B cell (primary cell): ENCODE measurements around the gene LPCAT1. TPM values are rescaled to one million over a fixed set of nuclear protein-coding genes. Genes with fewer than 3 reads are reported as not detected.

Source experiments
- ATAC-seq: fragments of 200-7000 bp; cut with Tn5 transposase; one replicate; pipeline ENCODE4 v1.10.0; 2021; ENCODE audit warnings: low read depth, mild to moderate bottlenecking, moderate number of reproducible peaks, moderate library complexity
- CTCF ChIA-PET: fragments of 350-600 bp; sonication (Branson Sonifier 250); formaldehyde crosslinking; loops from one replicate; lab custom pipeline; 2021; ENCODE audit warnings: antibody characterized with exemption, inconsistent platforms; lab: Charles Lee
- POLR2A ChIA-PET: fragments of 350-600 bp; sonication (Branson Sonifier 250); formaldehyde crosslinking; loops from one replicate; lab custom pipeline; 2021; ENCODE audit warnings: antibody characterized with exemption; lab: Charles Lee
- DNase-seq: peaks from one replicate; pipeline ENCODE4 v3.0.0; 2013
- H2AFZ ChIP-seq: 2 replicates; pipeline ENCODE4 v1.6.1; 2012; ENCODE audit warnings: mild to moderate bottlenecking, low read depth, low read length; ENCODE audit not compliant: insufficient read depth, poor library complexity, severe bottlenecking
- H3K27ac ChIP-seq, 2 donors: 1 replicate in 1 of 2; 2 replicates in 1 of 2; pipeline ENCODE4 v1.5.1; 2012 to 2013; ENCODE audit warnings: low read length in 2 of 2, mild to moderate bottlenecking in 2 of 2, moderate library complexity in 1 of 2
- H3K27me3 ChIP-seq, 4 experiments: fragments of 200-600 bp in 1 of 4; sonication (generic) in 1 of 4; replicated peaks in 1 of 4; 1 replicate in 2 of 4; 2 replicates in 2 of 4; pipeline versions ENCODE4 v1.6.1 to v1.7.0; 2013 to 2016; ENCODE audit warnings: low read length in 3 of 4, mild to moderate bottlenecking in 2 of 4, mixed read lengths in 1 of 4, moderate library complexity in 1 of 4; ENCODE audit not compliant: insufficient read depth in 4 of 4, control insufficient read depth in 3 of 4; ENCODE audit errors: control extremely low read depth in 1 of 4
- H3K36me3 ChIP-seq, 2 experiments: replicated peaks in 1 of 2; 1 replicate in 1 of 2; 2 replicates in 1 of 2; pipeline versions ENCODE4 v1.6.1 to v1.7.1; 2013; ENCODE audit warnings: low read length in 1 of 2; ENCODE audit not compliant: insufficient read depth in 2 of 2, control insufficient read depth in 1 of 2; ENCODE audit errors: control extremely low read depth in 1 of 2, extremely low read depth in 1 of 2
- H3K4me1 ChIP-seq, 2 donors: fragments of 200-600 bp in 1 of 2; sonication (generic) in 1 of 2; 1 replicate in 1 of 2; 2 replicates in 1 of 2; pipeline versions ENCODE4 v1.5.1 to v1.6.1; 2013 to 2017; ENCODE audit warnings: low read length in 2 of 2; ENCODE audit not compliant: control insufficient read depth in 2 of 2, insufficient read depth in 2 of 2
- H3K4me2 ChIP-seq: replicated peaks from 2 replicates; pipeline ENCODE3; 2012; ENCODE audit warnings: mild to moderate bottlenecking, low read depth, low read length; ENCODE audit not compliant: poor library complexity, severe bottlenecking
- H3K4me3 ChIP-seq, 5 experiments: fragments of 200-600 bp in 1 of 5; sonication (generic) in 1 of 5; 1 replicate in 3 of 5; 2 replicates in 2 of 5; pipeline versions ENCODE4 v1.5.1 to v1.7.0; 2011 to 2016; ENCODE audit warnings: low read length in 4 of 5, mild to moderate bottlenecking in 4 of 5, low read depth in 2 of 5, control low read depth in 1 of 5, moderate library complexity in 1 of 5; ENCODE audit not compliant: insufficient read depth in 1 of 5; ENCODE audit errors: control extremely low read depth in 1 of 5, extremely low read depth in 1 of 5
- H3K79me2 ChIP-seq: fragments of 200-600 bp; sonication (generic); one replicate; pipeline ENCODE4 v1.6.0; 2016; ENCODE audit warnings: low read length; ENCODE audit not compliant: control insufficient read depth, insufficient read depth
- H3K9ac ChIP-seq: fragments of 200-600 bp; sonication (generic); 2 replicates; pipeline ENCODE4 v1.6.1; 2017; ENCODE audit warnings: mild to moderate bottlenecking, low read length, moderate library complexity
- H3K9me3 ChIP-seq, 3 donors: one replicate each; pipeline versions ENCODE4 v1.6.1 to v1.7.1; 2013; ENCODE audit warnings: low read length in 2 of 3; ENCODE audit not compliant: control insufficient read depth in 2 of 3, insufficient read depth in 1 of 3; ENCODE audit errors: control extremely low read depth in 1 of 3
- H4K20me1 ChIP-seq: 2 replicates; pipeline ENCODE4 v1.6.0; 2012; ENCODE audit warnings: mild to moderate bottlenecking, low read length; ENCODE audit not compliant: insufficient read depth, control insufficient read depth, poor library complexity, severe bottlenecking
- H3K27ac Mint-ChIP-seq: one replicate; pipeline ENCODE4 v1.8.0; 2021; ENCODE audit warnings: mixed read lengths
- H3K27me3 Mint-ChIP-seq: one replicate; pipeline ENCODE4 v1.8.0; 2021; ENCODE audit warnings: mixed read lengths
- H3K4me1 Mint-ChIP-seq: one replicate; pipeline ENCODE4 v1.8.0; 2021; ENCODE audit warnings: mixed read lengths
- H3K4me3 Mint-ChIP-seq: one replicate; pipeline ENCODE4 v1.8.0; 2021; ENCODE audit warnings: mixed read lengths
- H3K9me3 Mint-ChIP-seq: one replicate; pipeline ENCODE4 v1.8.0; 2022; ENCODE audit warnings: mixed read lengths; ENCODE audit not compliant: insufficient read depth
- EZH2 ChIP-seq: IDR thresholded peaks from 2 replicates; pipeline ENCODE4 v1.6.1; 2012; ENCODE audit warnings: borderline replicate concordance, low read depth, mild to moderate bottlenecking, moderate library complexity, low read length; ENCODE audit not compliant: insufficient read depth, poor library complexity, severe bottlenecking
- WGBS: methylation state at CpG from one replicate; pipeline ENCODE4 v1.1.5; 2013; ENCODE audit warnings: missing lambda C conversion rate; ENCODE audit not compliant: insufficient coverage; 5-methylcytosine and 5-hydroxymethylcytosine counted together
- intact Hi-C: fragments of 100-400 bp; cut with micrococcal nuclease; formaldehyde crosslinking; loops from one replicate; pipeline ENCODE4 v1.10.0; 2022
- polyA plus RNA-seq: library from polyadenylated mRNA; depleted of rRNA; stranded (reverse); fragments of >200 nt; gene quantifications from 2 replicates; pipeline ENCODE4 v1.2.3, GENCODE V29; 2012
- total RNA-seq, 2 donors: library from RNA; stranded (reverse); fragments of 120-200 nt in 1 of 2; gene quantifications; 1 replicate in 1 of 2; 2 replicates in 1 of 2; pipeline versions ENCODE4 v1.2.3 to v1.2.4, GENCODE V29; 2013 to 2022
- TF ChIP-seq, protein P1 (sequence below): fragments of 200-600 bp; IDR thresholded peaks from one replicate; pipeline ENCODE4 v1.8.0; 2022; ENCODE audit warnings: antibody characterized with exemption, mild to moderate bottlenecking

Gene LPCAT1
- total and polyA plus RNA-seq, 2 donors (not counting 1 experiment from before 2014, with no cell fraction given): 94.8 to 159 TPM

DNA sequence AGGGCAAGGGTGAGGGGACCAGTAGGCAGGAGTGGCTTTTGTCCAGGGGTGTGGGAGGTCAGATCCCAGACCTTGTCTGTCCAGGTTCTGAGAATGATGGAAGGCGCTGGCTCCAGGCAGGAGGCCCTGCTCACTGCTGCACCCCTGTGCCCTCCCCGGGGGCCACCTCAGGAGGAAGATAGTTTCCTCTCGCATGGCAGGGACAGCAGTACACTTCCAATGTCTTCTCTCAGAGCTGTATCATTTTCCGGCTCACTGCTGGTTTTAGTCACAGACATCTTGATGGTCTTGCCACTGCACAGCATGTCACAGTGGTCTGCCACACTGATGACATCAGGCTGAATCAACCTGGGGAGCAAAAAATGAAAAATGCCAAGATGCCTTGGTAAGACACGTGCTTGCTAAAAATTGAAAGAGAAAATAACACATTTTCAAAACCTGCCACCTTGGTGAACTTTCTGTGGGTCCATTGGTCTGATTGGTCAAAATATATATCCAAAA, 75.2 kb downstream of the LPCAT1 start:
- POLR2A ChIA-PET: no interaction called here

GRCh38 chr5:1447671-1448361, 75.9 kb downstream of the LPCAT1 start:
- Mint-ChIP-seq H3K9me3 (no peaks in the 10 kb centered on the region), H3K4me1 (peaks cover 20% of the 10 kb centered on the region), H3K27ac (no peak overlapping the region), H3K27me3 (peaks cover 39% of the 10 kb centered on the region), H3K4me3 (no peak overlapping the region)
- ChIA-PET CTCF (no interaction called here), POLR2A (no interaction called here)
- Histone ChIP-seq H3K36me3 (no peaks in the 10 kb centered on the region), H3K4me2 (no peak overlapping the region), H3K4me3 (no peak overlapping the region), H3K9me3 (peaks cover 2 to 15% (median 6%) of the 10 kb centered on the region in 3 donors), H2AFZ (no peak overlapping the region), H3K27me3 (peaks cover 0 to 40% (median 21%) of the 10 kb centered on the region in 4 experiments), H3K9ac (no peak overlapping the region), H3K79me2 (no peaks in the 10 kb centered on the region), H3K27ac (no peak overlapping the region), H3K4me1 (peaks cover 19 to 31% of the 10 kb centered on the region in 2 donors), H4K20me1 (no peaks in the 10 kb centered on the region)
- no peak for ATAC-seq
- TF ChIP-seq, protein P1, sequence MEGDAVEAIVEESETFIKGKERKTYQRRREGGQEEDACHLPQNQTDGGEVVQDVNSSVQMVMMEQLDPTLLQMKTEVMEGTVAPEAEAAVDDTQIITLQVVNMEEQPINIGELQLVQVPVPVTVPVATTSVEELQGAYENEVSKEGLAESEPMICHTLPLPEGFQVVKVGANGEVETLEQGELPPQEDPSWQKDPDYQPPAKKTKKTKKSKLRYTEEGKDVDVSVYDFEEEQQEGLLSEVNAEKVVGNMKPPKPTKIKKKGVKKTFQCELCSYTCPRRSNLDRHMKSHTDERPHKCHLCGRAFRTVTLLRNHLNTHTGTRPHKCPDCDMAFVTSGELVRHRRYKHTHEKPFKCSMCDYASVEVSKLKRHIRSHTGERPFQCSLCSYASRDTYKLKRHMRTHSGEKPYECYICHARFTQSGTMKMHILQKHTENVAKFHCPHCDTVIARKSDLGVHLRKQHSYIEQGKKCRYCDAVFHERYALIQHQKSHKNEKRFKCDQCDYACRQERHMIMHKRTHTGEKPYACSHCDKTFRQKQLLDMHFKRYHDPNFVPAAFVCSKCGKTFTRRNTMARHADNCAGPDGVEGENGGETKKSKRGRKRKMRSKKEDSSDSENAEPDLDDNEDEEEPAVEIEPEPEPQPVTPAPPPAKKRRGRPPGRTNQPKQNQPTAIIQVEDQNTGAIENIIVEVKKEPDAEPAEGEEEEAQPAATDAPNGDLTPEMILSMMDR: no peak
- no peak for TF ChIP-seq EZH2
- DNase-seq: no peak
- 44% methylated on average over 10 of the region's 16 CpGs for WGBS
- intact Hi-C loops: no loop called here

More for the DNA sequence above, 75.2 kb downstream of the LPCAT1 start:
- Histone ChIP-seq H3K9ac (no peak overlapping the region), H3K36me3 (no peaks in the 10 kb centered on the region), H3K27ac (no peak overlapping the region), H3K4me3 (no peak overlapping the region), H3K4me2 (no peak overlapping the region), H4K20me1 (no peaks in the 10 kb centered on the region), H3K27me3 (peaks cover 0 to 32% (median 15%) of the 10 kb centered on the region in 4 experiments), H2AFZ (no peak overlapping the region), H3K79me2 (no peaks in the 10 kb centered on the region), H3K9me3 (peaks cover 7 to 13% (median 11%) of the 10 kb centered on the region in 3 donors), H3K4me1 (peaks cover 18 to 23% of the 10 kb centered on the region in 2 donors)
- no peak for ATAC-seq
- WGBS: 73% methylated on average over 5 of the region's 5 CpGs
- Mint-ChIP-seq H3K4me1 (peaks cover 15% of the 10 kb centered on the region), H3K9me3 (peaks cover 5% of the 10 kb centered on the region), H3K27ac (no peak overlapping the region), H3K4me3 (no peak overlapping the region), H3K27me3 (peaks cover 33% of the 10 kb centered on the region)
- no peak for TF ChIP-seq EZH2
- TF ChIP-seq, protein P1: no peak
- CTCF ChIA-PET: no interaction called here
- no peak for DNase-seq
- intact Hi-C loops: no loop called here
